ENCODE measurements around the gene TNS3. TPM values are rescaled to one million over a fixed set of nuclear protein-coding genes. Genes with fewer than 3 reads are reported as not detected.

Gene TNS3
- total RNA-seq, 1 donor from 2014 or later = 168 TPM

- no peaks in the 10 kb centered on the region for H3K9me3 ChIP-seq
- H3K4me1 ChIP-seq = peaks cover 30% of the 10 kb centered on the region
- peak overlapping the region; percentile 73 for H3K27ac ChIP-seq
- no peak for TF ChIP-seq CTCF (IDR thresholded peaks at IDR 0.05)
- no peak for DNase-seq
- peaks cover 14% of the 10 kb centered on the region for H3K36me3 ChIP-seq
- ATAC-seq = no peak
- intact Hi-C loops (cut with DNase I) = no loop called here
- no peaks in the 10 kb centered on the region for H3K27me3 ChIP-seq
- peak overlapping the region; percentile 4 for H3K4me3 ChIP-seq
Measured at GRCh38 chr7:47405286-47405904, 176.5 kb downstream of the TNS3 start.

- intact Hi-C loops (cut with DNase I) = no loop called here
- no peak for ATAC-seq
- Histone ChIP-seq H3K36me3 (peaks cover 9% of the 10 kb centered on the region), H3K4me1 (peaks cover 30% of the 10 kb centered on the region), H3K9me3 (no peaks in the 10 kb centered on the region), H3K27me3 (no peaks in the 10 kb centered on the region), H3K27ac (peak overlapping the region; percentile 73), H3K4me3 (no peak overlapping the region)
- TF ChIP-seq CTCF (IDR thresholded peaks at IDR 0.05) = no peak
- DNase-seq = peak; percentile 13
Measured at GRCh38 chr7:47404010-47404409, 177.9 kb downstream of the TNS3 start.

- peaks cover 9% of the 10 kb centered on the region for H3K36me3 ChIP-seq
- no peak for TF ChIP-seq CTCF (IDR thresholded peaks at IDR 0.05)
- no peaks in the 10 kb centered on the region for H3K27me3 ChIP-seq
- H3K4me1 ChIP-seq = peaks cover 30% of the 10 kb centered on the region
- ATAC-seq = peak; percentile 31
- peak; percentile 65 for DNase-seq
- no peak overlapping the region for H3K27ac ChIP-seq
- H3K4me3 ChIP-seq = no peak overlapping the region
- no peaks in the 10 kb centered on the region for H3K9me3 ChIP-seq
- intact Hi-C loops (cut with DNase I) = no loop called here
Measured at GRCh38 chr7:47402941-47403866, 178.7 kb downstream of the TNS3 start.

- no peak for TF ChIP-seq CTCF (IDR thresholded peaks at IDR 0.05)
- intact Hi-C loops (cut with DNase I) = no loop called here
- ATAC-seq (no peak), DNase-seq (peak; percentile 40)
- peaks cover 25% of the 10 kb centered on the region for H3K4me1 ChIP-seq
- H3K27me3 ChIP-seq = no peaks in the 10 kb centered on the region
- H3K4me3 ChIP-seq = no peak overlapping the region
- H3K36me3 ChIP-seq = peaks cover 12% of the 10 kb centered on the region
- no peaks in the 10 kb centered on the region for H3K9me3 ChIP-seq
- H3K27ac ChIP-seq = no peak overlapping the region
Measured at GRCh38 chr7:47401611-47402570, 180.0 kb downstream of the TNS3 start.

GRCh38 chr7:47400741-47401206 lies 181.1 kb downstream of the TNS3 start:
- Histone ChIP-seq H3K4me3 (no peak overlapping the region), H3K4me1 (peaks cover 14% of the 10 kb centered on the region), H3K27me3 (no peaks in the 10 kb centered on the region), H3K27ac (no peak overlapping the region), H3K9me3 (no peaks in the 10 kb centered on the region), H3K36me3 (peaks cover 23% of the 10 kb centered on the region)
- ATAC-seq (no peak), DNase-seq (peak; percentile 48)
- no peak for TF ChIP-seq CTCF (IDR thresholded peaks at IDR 0.05)
- intact Hi-C loops (cut with DNase I) = no loop called here
